Stimulated activated CD8-positive, alpha-beta memory T cell treated with anti-CD3 and anti-CD28 coated beads, Interleukin-2, amount 100 ng/mL, for 1 hour (primary cell): Measurements from ENCODE around the gene ZNF362.

Experiments
- DNase-seq, 2 donors: peaks; one replicate each; pipeline ENCODE4 v3.0.0-alpha.2; 2020; ENCODE audit warnings: low read depth in 2 of 2

The ZNF362 gene

DNA sequence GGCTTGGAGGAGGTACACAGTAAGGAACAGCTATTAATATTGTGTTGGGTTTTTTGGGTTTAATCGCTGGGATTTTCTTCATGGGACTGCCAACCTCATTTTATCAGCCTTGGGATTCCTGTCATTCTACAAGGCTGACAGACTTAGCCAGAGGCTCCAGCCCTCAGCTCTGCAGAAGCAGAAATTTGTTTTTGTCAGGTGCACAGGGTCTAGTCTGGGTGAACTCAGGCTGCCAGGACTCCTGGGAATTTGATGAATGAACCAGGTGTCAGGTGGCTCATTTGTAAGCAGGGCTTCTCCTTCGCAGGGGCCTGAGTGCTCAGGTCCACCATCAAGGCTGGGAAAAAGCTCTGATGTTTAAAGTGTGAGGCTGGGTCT, 11.5 kb upstream of the ZNF362 start:
- no peak for DNase-seq

DNA sequence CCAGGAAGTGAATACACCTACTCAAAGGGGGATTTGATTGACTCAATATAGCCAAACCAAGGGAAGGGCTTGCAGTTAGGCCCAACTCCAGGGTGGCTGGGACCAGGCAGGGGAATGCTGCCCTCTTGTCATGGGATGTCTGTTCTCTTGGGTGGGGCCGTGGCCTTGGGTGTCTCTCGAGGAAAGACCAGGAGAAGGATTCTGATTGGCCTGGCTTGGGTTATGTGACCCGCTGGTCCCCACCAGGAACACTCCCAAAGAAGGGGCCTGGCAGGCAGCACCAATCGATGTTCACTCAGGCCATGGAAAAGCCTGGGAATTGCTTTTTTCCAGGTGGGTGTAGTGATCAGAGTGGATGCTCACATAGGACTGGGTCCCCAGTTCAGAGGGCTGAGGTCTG, 10.1 kb upstream of the ZNF362 start:
- no peak for DNase-seq

DNA sequence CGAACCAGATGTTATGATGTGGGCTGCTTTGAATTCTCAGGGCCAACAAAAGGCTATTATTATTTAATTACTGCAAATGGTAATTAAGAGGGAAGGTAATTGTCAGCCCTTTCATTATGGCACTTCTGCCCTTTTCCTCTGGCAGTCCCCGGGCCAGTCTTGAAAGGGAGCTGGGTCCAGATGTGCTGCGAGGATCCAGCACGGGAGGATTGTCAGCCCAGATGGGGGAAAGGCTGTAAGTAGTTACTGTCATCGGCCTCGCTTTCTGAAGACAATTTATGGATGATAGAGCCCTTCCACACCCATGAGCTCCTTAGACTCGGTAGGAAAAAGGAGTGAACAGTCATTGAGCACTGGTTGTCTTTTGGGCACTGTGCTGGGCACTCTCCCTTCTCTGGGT, 8.7 kb upstream of the ZNF362 start:
- DNase-seq: no peak

DNA sequence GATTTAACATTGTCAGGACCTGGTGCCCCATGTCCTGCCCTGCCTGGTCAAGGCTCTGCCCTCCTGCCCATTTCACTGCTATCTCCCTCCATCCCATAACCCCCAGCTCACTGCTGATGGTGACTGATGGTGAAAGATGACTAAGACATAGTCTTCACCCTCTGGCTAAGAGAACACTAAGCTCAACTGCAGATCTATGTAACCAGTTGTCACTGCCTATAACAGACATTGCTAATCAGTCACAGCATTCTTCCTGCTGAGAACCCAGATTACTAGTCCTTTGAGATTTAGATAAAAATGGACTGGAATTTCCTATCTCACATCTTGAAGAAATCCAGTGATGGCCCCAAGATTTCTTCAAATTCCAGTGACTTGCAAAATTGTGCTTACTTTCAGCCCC, 8.0 kb upstream of the ZNF362 start:
- no peak for DNase-seq

DNA sequence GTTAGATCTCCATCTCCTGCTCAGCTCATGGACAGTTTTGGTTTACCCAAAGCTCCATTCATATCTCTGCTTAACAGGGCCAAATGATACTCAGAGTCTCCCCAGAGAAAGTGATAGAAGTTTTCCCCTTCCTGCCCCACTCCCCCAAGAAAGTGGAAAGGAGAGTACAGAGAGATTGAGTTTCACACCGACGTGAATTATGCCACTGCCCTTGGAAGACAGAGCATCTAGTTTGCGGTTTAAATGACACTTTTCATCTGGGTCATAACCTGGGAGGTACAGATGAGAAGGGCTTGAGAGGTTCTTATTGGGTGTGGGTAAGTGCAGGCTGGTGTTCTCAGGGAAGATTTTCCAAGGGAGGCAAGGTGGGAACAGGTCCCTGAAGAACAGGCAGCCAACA, 6.9 kb upstream of the ZNF362 start:
- no peak for DNase-seq

DNA sequence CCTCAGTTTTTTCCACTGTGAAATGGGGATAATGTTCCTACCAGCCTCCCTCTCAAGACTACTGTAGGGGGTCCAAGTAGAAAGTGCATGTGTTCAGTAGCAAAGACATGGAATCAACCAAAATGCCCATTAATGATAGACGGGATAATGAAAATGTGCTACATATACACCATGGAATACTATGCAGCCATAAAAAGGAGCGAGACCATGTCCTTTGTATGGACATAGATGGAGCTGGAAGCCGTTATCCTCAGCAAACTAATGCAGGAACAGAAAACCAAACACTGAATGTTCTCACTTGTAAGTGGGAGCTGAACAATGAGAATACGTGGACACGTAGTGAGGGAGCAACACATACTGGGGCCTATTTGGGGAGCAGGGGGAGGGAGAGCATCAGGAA, 6.1 kb upstream of the ZNF362 start:
- DNase-seq: no peak

DNA sequence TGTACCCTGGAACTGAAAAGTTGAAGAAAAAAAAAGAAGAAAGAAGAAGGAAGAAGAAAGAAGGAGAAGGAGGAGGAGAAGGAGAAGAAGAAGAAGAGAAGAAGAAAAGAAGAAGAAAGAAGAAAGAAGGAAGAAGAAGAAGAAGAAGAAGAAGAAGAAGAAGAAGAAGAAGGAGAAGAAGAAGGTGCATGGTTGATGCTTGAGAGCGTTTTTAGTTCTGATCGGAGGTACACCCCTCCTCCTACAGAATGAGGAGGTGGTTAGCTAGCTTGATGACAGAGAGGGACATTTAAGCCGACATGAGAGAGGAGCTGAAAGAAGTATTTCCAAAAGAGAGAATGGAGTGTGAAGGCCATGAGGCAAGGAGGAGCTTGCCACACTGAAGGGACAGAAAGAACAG, 5.6 kb upstream of the ZNF362 start:
- no peak for DNase-seq

DNA sequence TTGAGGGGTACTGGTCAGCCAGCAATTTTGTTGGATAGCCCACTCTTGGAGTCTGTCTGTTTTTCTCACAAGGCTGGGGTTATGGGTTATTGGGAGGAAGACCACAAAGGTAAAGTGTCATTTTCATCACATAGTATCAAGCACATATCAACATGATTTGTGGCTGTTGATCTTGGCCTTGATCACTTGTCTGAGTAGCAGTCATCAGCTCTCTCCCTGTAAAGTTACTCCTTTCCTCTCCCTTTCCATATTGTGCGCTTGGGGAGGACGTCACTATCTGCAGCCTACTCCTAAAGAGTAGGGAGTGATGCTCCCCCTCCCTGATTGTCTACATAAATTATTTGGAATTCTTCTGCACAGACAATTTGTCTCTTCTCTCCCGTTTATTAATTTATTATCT, 1.8 kb upstream of the ZNF362 start:
- no peak for DNase-seq

DNA sequence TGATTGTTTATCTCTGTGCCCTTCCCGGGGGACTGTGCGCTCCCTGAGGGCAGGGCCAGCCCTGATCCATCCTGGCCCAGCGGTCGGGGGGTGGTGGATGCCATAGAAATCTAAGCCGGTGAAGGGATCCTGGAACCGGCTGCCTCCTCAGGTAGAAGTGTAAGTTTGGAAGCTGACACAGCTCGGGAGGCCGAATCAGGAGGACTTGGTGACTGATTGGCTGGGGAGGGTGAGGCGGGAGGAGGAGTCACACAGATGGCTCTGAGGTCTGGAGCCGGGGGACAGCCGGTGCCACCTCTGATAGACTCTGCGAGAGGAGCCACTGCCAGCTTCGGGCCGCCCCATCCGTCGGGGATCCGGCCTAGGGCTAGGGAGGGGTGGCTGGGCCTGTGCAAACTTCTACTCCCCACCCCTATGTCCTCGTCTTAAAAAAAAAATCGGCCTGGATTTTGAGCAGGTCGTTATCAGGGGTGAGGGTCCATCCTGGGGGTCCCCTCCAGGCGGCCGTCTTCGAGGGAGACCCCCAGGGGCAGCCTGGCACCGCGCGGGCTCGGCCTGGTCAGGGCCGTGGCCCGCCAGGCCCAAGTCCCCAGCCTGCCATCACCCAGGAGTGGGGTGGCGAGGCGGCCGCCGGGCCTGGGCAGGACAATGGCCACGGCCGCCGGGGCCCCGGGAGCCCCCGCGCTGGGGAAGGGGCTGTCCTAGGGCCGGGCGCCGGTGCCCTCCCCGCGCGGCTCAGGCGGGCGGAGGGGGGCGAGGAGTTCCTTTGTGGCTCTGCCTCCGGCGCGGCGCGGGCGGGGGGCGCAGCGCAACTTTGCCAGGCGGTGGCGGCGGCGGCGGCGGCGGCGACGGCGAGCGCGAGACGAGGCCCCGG, 708 bp upstream of the ZNF362 start:
- DNase-seq: no peak

DNA sequence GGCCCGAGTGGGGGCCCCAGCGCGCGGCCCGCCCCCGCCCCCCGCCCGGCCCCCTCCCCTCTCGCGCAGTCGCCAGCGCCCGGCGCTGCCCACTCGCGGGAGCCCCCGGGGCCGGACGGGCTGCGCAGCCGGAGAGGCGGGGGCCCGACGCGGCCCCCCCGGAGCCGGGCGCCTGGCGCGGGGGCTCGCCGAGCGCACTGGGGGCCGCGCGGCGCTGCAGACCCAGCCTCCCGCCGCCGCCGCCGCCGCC, 146 bp upstream of the ZNF362 start:
- DNase-seq: no peak

DNA sequence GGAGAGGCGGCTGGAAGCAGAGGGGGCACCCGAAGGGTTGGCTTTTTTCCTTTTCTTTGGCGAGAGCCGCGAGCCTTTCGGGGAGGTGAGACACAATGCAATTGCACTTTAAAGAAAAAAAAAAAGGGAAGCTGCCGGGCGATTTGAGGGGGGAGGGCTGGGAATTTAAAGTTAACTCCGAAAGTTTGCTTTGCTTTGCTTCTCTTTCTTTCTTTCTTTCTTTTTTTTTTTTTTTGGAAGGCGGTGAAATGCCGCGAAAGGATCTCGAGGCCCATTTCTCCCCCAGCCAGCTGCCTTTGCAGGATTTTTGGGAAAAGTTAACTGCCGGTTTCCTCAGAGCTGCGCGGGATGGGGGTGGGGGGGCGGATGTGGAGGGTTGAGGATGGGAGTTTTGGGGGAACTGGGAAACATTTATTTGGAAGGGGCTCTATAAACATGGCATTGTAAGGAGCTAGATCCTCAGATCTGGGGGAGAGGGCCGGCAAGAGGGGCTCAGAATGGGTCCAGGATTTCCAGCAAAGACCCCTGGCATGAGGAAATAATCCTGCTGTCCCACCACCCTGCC, 997 bp downstream of the ZNF362 start:
- DNase-seq: no peak

DNA sequence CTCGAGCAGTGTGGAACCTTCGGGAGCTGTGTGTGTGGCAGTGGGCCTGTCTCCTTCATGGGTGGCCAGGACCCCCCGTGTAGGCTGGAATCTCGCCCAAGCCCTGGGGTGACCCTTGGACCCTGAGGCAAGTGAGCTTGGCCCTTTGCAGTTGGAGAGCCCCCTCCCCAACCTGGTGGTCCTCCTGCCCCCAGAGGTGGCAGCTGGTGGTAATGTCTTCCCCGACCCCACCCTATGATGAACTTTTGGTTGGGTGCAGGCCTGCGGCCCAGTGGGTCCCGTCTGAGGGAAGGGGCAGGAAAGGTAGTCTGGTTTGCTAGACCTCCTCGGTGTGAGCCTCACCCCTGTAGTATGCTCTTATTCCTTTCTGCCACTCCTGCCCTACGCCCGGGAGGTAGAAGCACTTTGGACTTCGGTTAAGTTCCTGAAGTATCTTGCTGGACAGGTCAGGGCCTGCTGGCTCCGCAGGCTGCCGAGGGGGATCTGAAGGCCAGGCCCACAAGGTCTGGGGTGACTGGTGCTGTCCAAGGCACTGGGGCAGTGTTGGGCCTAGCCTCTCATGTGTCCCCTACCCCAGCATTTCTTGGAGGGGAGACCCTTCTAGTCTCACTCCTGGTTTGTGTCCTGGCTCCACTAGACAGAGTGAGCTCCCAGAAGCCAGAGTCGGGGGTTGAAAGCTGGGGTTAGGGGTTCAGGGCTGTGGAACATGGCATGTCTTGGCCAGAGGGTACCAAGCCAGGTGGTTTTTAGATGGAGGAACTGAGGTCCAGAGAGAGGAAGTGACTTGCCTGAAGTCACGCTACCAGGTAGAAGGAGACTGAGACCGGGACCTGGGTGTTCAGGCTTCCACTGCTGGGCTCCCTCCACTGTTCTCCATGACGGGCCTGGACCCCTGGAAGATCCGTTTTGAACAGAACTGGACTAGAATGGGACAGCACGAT, 1.8 kb downstream of the ZNF362 start:
- no peak for DNase-seq

DNA sequence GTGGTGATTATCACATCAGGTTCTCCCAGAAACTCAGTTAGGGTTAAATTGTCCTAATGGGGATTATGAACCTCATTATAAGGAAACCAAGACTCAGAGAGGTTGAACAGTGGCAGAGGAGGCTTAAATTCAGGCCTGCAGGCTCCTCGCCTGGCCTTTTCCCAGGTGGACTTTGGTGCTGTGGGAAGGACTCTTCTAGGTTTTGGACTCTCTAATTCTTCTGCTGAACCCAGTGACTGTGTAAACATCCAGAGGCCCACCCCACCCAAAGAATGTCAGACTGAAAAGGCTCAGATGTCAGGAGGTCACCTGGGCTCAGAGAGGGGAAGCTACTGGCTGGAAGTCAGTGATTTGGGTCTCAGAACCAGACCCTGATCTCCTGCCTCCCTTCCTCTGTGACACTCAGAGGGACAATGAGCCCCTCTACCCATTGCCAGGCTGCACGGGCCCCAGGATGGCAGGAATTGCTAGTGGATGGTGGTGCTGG, 2.5 kb downstream of the ZNF362 start:
- DNase-seq: no peak

DNA sequence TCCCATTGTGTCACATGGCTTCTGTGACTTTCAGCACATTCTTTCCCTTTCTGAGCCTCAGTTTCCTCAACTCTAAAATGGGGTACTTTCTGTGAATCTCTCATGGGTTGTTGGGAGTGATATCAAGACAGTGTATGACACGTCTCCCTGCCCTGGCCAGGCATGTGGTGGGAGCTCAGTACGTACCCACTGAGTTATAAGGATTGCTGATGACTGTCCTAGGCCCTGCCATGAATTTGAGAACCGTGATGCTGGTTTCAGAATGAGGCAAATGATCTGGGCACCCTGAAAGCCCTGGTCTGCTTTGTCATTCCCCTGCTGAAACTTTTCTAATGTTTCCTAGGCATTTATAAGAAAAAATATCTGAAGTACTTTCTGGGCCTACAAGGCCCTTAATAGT, 3.6 kb downstream of the ZNF362 start:
- DNase-seq: no peak

DNA sequence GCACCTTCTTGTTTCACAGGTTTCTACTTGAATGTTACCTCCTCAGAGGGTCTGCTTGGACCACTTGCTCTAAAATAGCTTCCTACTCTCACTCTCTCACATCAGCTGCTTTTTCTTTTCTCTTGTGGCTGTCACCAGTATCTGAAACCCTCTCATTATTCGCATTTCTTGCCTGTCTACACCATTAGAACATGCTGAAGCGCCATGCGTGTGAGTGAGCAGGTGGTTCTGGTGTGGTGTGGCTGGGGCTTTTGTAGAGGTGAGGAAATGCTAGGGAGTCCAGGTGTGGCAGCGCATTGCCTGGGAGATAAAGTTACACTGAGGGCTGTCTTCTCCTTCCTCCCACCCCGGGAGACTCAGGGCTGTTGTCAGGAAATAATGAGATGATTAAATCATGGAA, 4.1 kb downstream of the ZNF362 start:
- no peak for DNase-seq

DNA sequence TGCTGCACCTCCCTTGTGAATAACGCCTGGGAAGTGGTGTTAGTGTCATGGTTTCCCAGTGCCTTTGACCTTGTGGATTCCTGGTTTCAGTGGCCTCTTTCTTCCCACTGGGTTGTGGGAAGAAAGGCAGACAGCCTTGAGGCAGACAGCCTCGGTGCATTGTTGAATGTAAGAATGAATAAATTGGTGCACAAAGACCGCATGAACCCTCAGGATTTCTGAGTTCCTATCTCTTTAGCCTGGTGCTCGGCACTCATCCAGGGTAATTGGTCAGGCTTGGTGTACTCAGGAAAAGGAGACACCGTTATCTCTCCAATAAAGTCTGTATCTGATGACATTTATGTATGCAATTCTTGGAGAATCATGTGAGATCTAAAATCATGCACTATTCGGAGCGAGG, 5.1 kb downstream of the ZNF362 start:
- no peak for DNase-seq

DNA sequence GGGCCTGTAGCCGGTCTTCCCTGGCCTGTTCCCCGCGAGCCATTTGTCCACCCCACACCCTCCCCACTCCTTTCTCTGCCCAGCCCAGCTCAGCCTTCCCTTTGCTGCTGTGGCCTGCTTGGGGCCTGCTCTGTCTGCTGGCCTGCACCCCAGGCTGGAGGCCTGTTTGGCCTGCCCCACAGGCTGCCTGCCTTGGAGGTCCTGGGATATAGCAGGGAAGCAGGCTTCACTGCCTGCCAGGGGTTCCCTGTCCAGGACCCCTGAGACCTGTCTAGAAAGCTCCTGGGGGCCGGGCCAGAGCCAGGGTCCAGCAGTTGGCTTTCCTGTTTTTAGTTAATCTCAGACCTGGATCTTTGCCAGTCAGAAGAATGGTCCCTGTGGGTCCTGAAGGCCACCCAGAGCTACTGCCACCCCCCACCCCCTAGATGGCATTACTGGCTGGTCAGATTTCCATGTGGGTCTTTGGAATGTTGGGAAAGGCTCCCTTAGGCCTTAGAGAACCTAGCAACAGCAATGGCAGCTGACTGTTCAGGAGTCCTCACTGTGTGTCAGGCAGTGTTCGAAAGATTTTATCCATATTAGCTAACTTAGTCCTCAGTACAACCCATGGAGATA, 7.7 kb downstream of the ZNF362 start:
- no peak for DNase-seq

DNA sequence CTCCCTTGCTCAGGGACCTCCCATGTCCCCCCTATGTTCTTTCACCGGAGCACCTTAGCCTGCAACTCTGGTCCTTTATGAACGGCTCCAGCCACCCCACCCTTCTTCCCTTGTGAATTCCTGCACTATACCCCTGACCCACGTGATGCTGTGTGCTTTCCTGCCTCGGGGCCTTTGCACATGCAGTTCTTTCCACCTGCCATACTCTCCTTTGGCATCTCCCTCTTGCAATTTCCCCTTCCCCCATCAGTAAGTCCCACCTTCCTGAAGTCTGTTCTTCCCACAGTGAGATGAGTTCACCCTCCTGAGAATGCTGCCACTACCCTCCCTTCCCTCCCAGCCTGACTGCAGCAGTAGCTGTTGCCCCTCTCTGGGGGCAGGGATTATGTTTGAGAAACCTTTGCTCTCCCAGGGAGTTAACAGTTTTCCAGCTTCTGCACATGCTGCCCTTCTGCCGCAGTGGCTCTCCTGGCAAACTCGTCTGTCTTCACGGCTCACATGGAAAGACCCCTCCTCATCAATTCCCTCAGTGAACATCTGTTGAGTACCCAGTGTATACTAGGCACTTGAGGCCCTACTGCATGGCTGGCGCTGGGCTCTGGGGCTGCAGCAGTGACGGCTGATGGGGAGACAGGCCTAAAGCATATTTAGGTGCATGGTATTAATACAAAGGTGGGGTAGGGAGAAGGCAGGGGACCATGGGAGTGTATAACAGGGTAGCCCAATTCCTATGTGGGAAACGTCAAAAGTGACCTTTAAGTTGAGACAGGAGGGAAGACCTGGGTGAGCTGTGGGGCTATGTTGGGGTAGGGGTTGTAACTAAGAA, 9.7 kb downstream of the ZNF362 start:
- DNase-seq: no peak

DNA sequence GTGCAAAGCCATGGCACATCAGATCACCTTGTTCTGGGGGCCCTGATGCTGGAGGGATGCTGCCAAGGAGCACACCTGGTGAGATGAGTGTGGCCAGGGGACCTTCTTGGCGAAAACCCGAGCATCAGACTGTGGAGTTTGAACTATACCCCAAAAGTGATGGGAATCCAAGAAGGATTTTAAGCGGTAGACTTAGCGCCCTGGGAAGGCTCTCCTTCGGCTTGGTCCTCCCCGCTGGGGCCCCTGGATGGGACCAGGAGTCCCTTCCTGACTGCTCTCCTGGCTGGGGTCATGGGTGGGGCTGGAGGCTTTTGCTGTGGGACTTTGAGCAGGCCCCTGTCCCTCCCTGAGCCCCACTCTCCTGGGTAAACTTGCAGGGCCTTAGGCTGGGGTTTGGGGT, 10.5 kb downstream of the ZNF362 start:
- no peak for DNase-seq

DNA sequence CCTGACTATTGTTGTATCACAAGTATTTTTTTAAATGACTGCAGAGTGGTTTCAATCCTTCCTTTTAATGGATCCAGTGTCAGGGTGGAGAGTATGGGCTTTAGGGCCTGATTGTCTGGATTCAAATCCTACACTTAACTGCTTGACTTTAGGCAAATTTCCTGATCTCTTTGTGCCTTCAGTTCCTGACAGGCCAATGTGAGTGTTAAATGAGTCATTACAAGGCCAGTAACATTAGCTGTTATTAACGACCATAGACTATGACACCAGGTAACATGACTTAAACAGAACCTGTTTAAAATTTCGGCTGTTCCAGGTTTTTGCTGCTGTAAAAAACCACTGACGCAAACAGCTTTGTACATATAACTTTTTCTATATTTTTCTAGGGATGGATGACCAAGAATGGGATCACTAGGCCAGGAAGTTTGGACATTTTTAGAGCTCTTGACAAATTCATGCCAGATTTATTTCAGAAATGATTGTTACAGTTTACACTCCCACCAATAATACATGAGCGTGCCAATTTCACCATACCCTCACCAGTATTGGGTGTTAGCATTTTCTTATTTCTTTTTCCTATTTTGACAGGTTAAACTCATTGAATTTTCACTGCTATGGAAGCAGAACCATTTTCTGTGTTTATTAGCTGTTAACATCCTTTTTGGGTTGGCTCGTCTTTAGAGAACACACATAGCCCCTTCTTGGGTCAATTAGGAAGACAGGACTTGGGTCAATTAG, 11.3 kb downstream of the ZNF362 start:
- no peak for DNase-seq

DNA sequence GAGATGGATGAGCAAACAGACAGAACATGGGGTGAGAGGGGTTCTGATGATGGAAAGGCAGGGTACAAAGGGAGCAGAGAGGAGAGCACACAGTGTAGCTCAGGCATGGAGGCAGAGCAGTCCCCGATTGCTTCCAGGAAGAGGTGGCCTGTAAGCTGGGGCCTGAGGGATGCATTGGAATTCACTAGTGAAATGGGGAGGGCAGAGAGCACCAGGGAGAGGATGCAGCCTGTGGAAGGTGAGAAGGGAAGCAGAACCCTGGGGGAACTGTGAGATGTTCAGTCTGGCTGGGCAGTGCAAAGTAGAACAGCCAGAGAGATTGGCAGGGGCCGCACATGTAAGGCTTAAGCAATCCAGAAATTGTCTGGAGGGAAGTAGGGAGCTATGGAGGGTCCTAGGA, 12.2 kb downstream of the ZNF362 start:
- DNase-seq: no peak
